ENCODE measurements around the gene ARHGAP42.

- no peak for TF ChIP-seq CTCF (IDR thresholded peaks at IDR 0.05)
- no peak for TF ChIP-seq POLR2A (IDR thresholded peaks at IDR 0.05)
- TF ChIP-seq EP300 (IDR thresholded peaks at IDR 0.05): no peak
Observed at GRCh38 chr11:100999756-101000155, 312.7 kb downstream of the ARHGAP42 start.
